ENCODE results near the gene TTR.

- TF ChIP-seq MXI1 (IDR thresholded peaks at IDR 0.05; ENCODE audit: low read depth, low read length) = no peak
- no peak for TF ChIP-seq ESRRA (IDR thresholded peaks at IDR 0.05; ENCODE audit: borderline replicate concordance, low read depth)
- no peak for TF ChIP-seq TCF7L2 (IDR thresholded peaks at IDR 0.05; ENCODE audit: low read depth, low read length)
- no peak for TF ChIP-seq EGR1 (conservative IDR thresholded peaks at IDR 0.05)
- TF ChIP-seq CREB1 (IDR thresholded peaks at IDR 0.05) = no peak
- TF ChIP-seq CREB1 (CRISPR knock-in tag; IDR thresholded peaks at IDR 0.05) = no peak
- TF ChIP-seq GTF2F1 (IDR thresholded peaks at IDR 0.05; ENCODE audit: low read depth, low read length) = no peak
- TF ChIP-seq CC2D1A (IDR thresholded peaks at IDR 0.05) = no peak
- no peak for TF ChIP-seq ZBTB8A (IDR thresholded peaks at IDR 0.05; ENCODE audit: partially characterized antibody)
- TF ChIP-seq ZNF695 (CRISPR knock-in tag; IDR thresholded peaks at IDR 0.05) = no peak
- TF ChIP-seq RUNX1 (IDR thresholded peaks at IDR 0.05; ENCODE audit: low read depth) = no peak
- TF ChIP-seq CBX1 (IDR thresholded peaks at IDR 0.05; ENCODE audit: low read depth) = no peak
Measured at GRCh38 chr18:31632356-31632755, 40.7 kb downstream of the TTR start.
